ENCODE measurements around the gene FMN1. TPM values are rescaled to one million over a fixed set of nuclear protein-coding genes. Genes with fewer than 3 reads are reported as not detected.
A peak's percentile ranks its signal among the peaks of the same experiment; 100 is the strongest.
"Not testable (repeated sequence)": the region's sequence is repeated elsewhere in the genome, so short reads cannot be mapped to it uniquely, and the experiment has no call there.

Gene FMN1
- total RNA-seq, 1 donor from 2014 or later, result 4.2 TPM

DNA sequence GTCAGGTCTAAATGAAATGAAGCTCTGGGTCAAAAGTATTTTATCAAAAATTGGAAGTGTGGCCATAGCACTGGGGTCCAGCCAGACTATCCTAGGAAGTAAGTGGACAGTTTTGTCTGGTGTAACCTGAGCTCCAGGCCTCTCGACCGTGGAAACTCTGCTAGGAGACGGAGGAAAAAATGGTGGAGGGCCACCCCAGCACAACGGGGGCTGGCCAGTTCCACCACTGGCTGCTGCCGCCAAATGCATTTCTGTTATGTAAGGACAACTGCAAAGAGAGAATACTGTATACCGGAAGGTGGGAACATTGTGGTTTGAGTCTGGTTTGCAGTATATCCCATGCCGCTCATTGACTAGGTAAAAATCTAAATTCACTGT lies 241.0 kb downstream of the FMN1 start:
- H3K4me1 Mint-ChIP-seq (ENCODE audit: unreplicated experiment), result peaks cover 61% of the 10 kb centered on the region
- H3K36me3 Mint-ChIP-seq (ENCODE audit: unreplicated experiment), result peaks cover 2% of the 10 kb centered on the region
- H3K4me3 Mint-ChIP-seq (ENCODE audit: unreplicated experiment), result no peak overlapping the region
- no peaks in the 10 kb centered on the region for H3K27me3 Mint-ChIP-seq (ENCODE audit: unreplicated experiment)
- no peak for TF ChIP-seq CTCF (IDR thresholded peaks at IDR 0.05)
- DNase-seq (ENCODE audit: extremely low spot score, unreplicated experiment), result no peak
- H3K9me3 Mint-ChIP-seq (ENCODE audit: unreplicated experiment), result peaks cover 7% of the 10 kb centered on the region
- peak overlapping the region; percentile 81 for H3K27ac Mint-ChIP-seq (ENCODE audit: unreplicated experiment)

DNA sequence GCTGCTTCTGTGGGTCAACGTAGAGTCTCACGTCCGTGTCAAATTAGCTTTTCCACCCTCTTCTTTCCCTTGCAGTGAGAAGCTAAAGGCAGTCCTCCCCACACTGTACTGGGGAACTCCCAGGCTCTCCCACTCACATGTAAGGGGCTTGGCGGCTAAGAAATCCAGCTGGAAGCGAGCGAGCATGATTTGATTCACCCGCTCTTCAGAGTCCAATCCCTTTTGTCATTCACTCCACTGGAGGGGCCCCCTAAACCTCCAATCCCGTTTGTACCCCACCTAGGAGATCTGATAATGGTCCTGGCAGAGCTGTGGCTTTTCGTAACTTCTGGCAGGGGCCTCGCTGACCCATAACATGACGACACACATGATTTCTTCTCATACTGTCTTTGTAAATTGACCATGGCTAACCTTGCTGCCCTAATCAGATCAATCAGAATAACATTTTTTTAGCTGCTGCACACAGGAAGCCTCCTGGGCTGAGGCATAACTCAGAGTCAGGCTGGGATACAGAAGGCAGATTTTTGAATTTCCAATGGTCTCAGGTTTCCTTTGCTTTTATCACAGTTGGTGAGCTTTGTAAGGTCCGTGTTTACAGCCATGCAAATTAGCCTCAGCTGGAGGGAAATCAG lies 241.5 kb downstream of the FMN1 start:
- Mint-ChIP-seq H3K36me3 (ENCODE audit: unreplicated experiment) (peaks cover 2% of the 10 kb centered on the region), H3K4me3 (ENCODE audit: unreplicated experiment) (no peak overlapping the region), H3K9me3 (ENCODE audit: unreplicated experiment) (peaks cover 7% of the 10 kb centered on the region), H3K27ac (ENCODE audit: unreplicated experiment) (peak overlapping the region; percentile 81), H3K4me1 (ENCODE audit: unreplicated experiment) (peaks cover 61% of the 10 kb centered on the region), H3K27me3 (ENCODE audit: unreplicated experiment) (no peaks in the 10 kb centered on the region)
- no peak for TF ChIP-seq CTCF (IDR thresholded peaks at IDR 0.05)
- no peak for DNase-seq (ENCODE audit: extremely low spot score, unreplicated experiment)

GRCh38 chr15:32951736-32952464 lies 242.6 kb downstream of the FMN1 start:
- peaks cover 7% of the 10 kb centered on the region for H3K9me3 Mint-ChIP-seq (ENCODE audit: unreplicated experiment)
- peaks cover 2% of the 10 kb centered on the region for H3K36me3 Mint-ChIP-seq (ENCODE audit: unreplicated experiment)
- no peak for TF ChIP-seq CTCF (IDR thresholded peaks at IDR 0.05)
- peaks cover 59% of the 10 kb centered on the region for H3K4me1 Mint-ChIP-seq (ENCODE audit: unreplicated experiment)
- H3K27ac Mint-ChIP-seq (ENCODE audit: unreplicated experiment), result peak overlapping the region; percentile 81
- DNase-seq (ENCODE audit: extremely low spot score, unreplicated experiment), result no peak
- no peak overlapping the region for H3K4me3 Mint-ChIP-seq (ENCODE audit: unreplicated experiment)
- H3K27me3 Mint-ChIP-seq (ENCODE audit: unreplicated experiment), result no peaks in the 10 kb centered on the region

- peaks cover 41% of the 10 kb centered on the region for H3K4me1 Mint-ChIP-seq (ENCODE audit: unreplicated experiment)
Observed at GRCh38 chr15:32950051-32950450, 244.5 kb downstream of the FMN1 start.

GRCh38 chr15:32946210-32946609 lies 248.3 kb downstream of the FMN1 start:
- DNase-seq (ENCODE audit: extremely low spot score, unreplicated experiment), result no peak
- Mint-ChIP-seq H3K36me3 (ENCODE audit: unreplicated experiment) (peaks cover 2% of the 10 kb centered on the region), H3K27me3 (ENCODE audit: unreplicated experiment) (no peaks in the 10 kb centered on the region), H3K4me3 (ENCODE audit: unreplicated experiment) (no peak overlapping the region), H3K4me1 (ENCODE audit: unreplicated experiment) (peaks cover 15% of the 10 kb centered on the region), H3K9me3 (ENCODE audit: unreplicated experiment) (peaks cover 7% of the 10 kb centered on the region), H3K27ac (ENCODE audit: unreplicated experiment) (no peak overlapping the region)
- TF ChIP-seq CTCF (IDR thresholded peaks at IDR 0.05), result no peak

More at GRCh38 chr15:32950051-32950450, 244.5 kb downstream of the FMN1 start:
- H3K27me3 Mint-ChIP-seq (ENCODE audit: unreplicated experiment); H3K36me3 Mint-ChIP-seq (ENCODE audit: unreplicated experiment); DNase-seq (ENCODE audit: extremely low spot score, unreplicated experiment); H3K27ac Mint-ChIP-seq (ENCODE audit: unreplicated experiment); H3K9me3 Mint-ChIP-seq (ENCODE audit: unreplicated experiment); H3K4me3 Mint-ChIP-seq (ENCODE audit: unreplicated experiment): not testable (repeated sequence)

Data from osteocyte (in vitro differentiated cells).